ENCODE results near the gene STK11.

GRCh38 chr19:1216756-1217155 is 11.2 kb downstream of the STK11 start:
- no peak for TF ChIP-seq POLR2AphosphoS5 (IDR thresholded peaks at IDR 0.05)
- no peak for TF ChIP-seq POLR2A (IDR thresholded peaks at IDR 0.05)

Data from breast epithelium (tissue), 3 donors.